Endothelial cell of umbilical vein (primary cell): ENCODE measurements around the gene MPND. TPM values are rescaled to one million over a fixed set of nuclear protein-coding genes. Genes with fewer than 3 reads are reported as not detected.

Experiments
- BruUV-seq: library from RNA; stranded (reverse); fragments of 400-500 nt; replicated peaks from 2 replicates; lab custom pipeline; 2021; lab: Mats Ljungman, UMichigan
- CTCF ChIA-PET: fragments of 300-600, 350-600 bp; sonication (Branson Sonifier 250); formaldehyde crosslinking; loops from one replicate; lab custom pipeline; 2021; ENCODE audit warnings: antibody characterized with exemption, inconsistent platforms; lab: Charles Lee
- POLR2A ChIA-PET: fragments of 300-600, 350-600 bp; sonication (Branson Sonifier 250); formaldehyde crosslinking; loops from one replicate; lab custom pipeline; 2021; ENCODE audit warnings: antibody characterized with exemption, inconsistent platforms; lab: Charles Lee
- DNase-seq: peaks from one replicate; pipeline ENCODE4 v3.0.0-alpha.2; 2011; ENCODE audit warnings: low read depth, low spot score
- FAIRE-seq: peaks from 2 replicates; lab custom pipeline; 2011; peaks lifted over from hg19 to GRCh38; lab: Jason Lieb, UNC
- H2AFZ ChIP-seq: 2 replicates; pipeline ENCODE4 v1.6.0; 2012; ENCODE audit warnings: low read depth, low read length, control low read depth, inconsistent platforms
- H3K27ac ChIP-seq: 2 replicates; pipeline ENCODE4 v1.5.1; 2011; ENCODE audit warnings: low read depth, mild to moderate bottlenecking, control low read depth, low read length, moderate library complexity; ENCODE audit not compliant: insufficient read depth
- H3K27me3 ChIP-seq, 2 experiments: 2 replicates each; pipeline versions ENCODE4 v1.6.0 to v1.6.1; 2011; ENCODE audit warnings: low read length in 2 of 2, mixed read lengths in 1 of 2; ENCODE audit not compliant: control insufficient read depth in 2 of 2, insufficient read depth in 2 of 2
- H3K36me3 ChIP-seq, 2 experiments: 2 replicates in 1 of 2; 3 replicates in 1 of 2; pipeline ENCODE4 v1.5.1; 2011; ENCODE audit warnings: low read length in 2 of 2, mild to moderate bottlenecking in 1 of 2, moderate library complexity in 1 of 2; ENCODE audit not compliant: control insufficient read depth in 2 of 2, insufficient read depth in 2 of 2; ENCODE audit errors: extremely low read depth in 1 of 2
- H3K4me1 ChIP-seq: 3 replicates; pipeline ENCODE4 v1.5.1; 2011; ENCODE audit warnings: mild to moderate bottlenecking, low read length; ENCODE audit not compliant: control insufficient read depth, insufficient read depth; ENCODE audit errors: extremely low read depth
- H3K4me2 ChIP-seq: 2 replicates; pipeline ENCODE4 v1.6.1; 2011; ENCODE audit warnings: low read length, control low read depth, mixed read lengths; ENCODE audit not compliant: insufficient read depth
- H3K4me3 ChIP-seq, 3 experiments: fragments of 200-600 bp in 1 of 3; sonication (generic), shearing (Covaris generic) in 1 of 3; replicated peaks in 1 of 3; 2 replicates each; pipeline ENCODE4 v1.5.1; 2011 to 2016; ENCODE audit warnings: control low read depth in 3 of 3, low read length in 3 of 3, mild to moderate bottlenecking in 2 of 3, inconsistent platforms in 1 of 3, low read depth in 1 of 3, moderate library complexity in 1 of 3; ENCODE audit not compliant: insufficient read depth in 1 of 3
- H3K79me2 ChIP-seq: 2 replicates; pipeline ENCODE4 v1.6.0; 2012; ENCODE audit warnings: low read length, inconsistent platforms; ENCODE audit not compliant: control insufficient read depth, insufficient read depth
- H3K9ac ChIP-seq: replicated peaks from 2 replicates; pipeline ENCODE3; 2011; ENCODE audit warnings: low read length, control low read depth; ENCODE audit not compliant: insufficient read depth; ENCODE audit errors: extremely low read depth
- H3K9me1 ChIP-seq: replicated peaks from 3 replicates; pipeline ENCODE4 v1.6.0; 2011; ENCODE audit warnings: mild to moderate bottlenecking, low read length; ENCODE audit not compliant: control insufficient read depth, insufficient read depth; ENCODE audit errors: extremely low read depth
- H3K9me3 ChIP-seq: replicated peaks from 2 replicates; pipeline ENCODE4 v1.5.1; 2012; ENCODE audit warnings: low read length, inconsistent platforms; ENCODE audit not compliant: control insufficient read depth, insufficient read depth
- H4K20me1 ChIP-seq: replicated peaks from 2 replicates; pipeline ENCODE3; 2011; ENCODE audit warnings: mild to moderate bottlenecking, low read length; ENCODE audit not compliant: control insufficient read depth, insufficient read depth; ENCODE audit errors: extremely low read depth
- CTCF ChIP-seq, 2 donors: IDR thresholded peaks; 1 replicate in 1 of 2; 2 replicates in 1 of 2; pipeline ENCODE4 v1.5.1; 2011; ENCODE audit warnings: low read length in 2 of 2, mild to moderate bottlenecking in 2 of 2, moderate library complexity in 2 of 2, control low read depth in 1 of 2, inconsistent platforms in 1 of 2, low read depth in 1 of 2; ENCODE audit not compliant: insufficient read depth in 1 of 2; ENCODE audit errors: extremely low read depth in 1 of 2
- EZH2 ChIP-seq: IDR thresholded peaks from 2 replicates; pipeline ENCODE4 v1.6.1; 2012; ENCODE audit warnings: borderline replicate concordance, low read depth, mild to moderate bottlenecking, moderate library complexity, low read length, inconsistent platforms; ENCODE audit not compliant: severe bottlenecking
- FOS ChIP-seq: IDR thresholded peaks from 2 replicates; pipeline ENCODE4 v1.6.1; 2011; ENCODE audit warnings: mild to moderate bottlenecking, low read length, moderate library complexity, borderline replicate concordance; ENCODE audit not compliant: insufficient read depth
- GATA2 ChIP-seq: IDR thresholded peaks from 2 replicates; pipeline ENCODE4 v1.7.0; 2011; ENCODE audit warnings: low read depth, mild to moderate bottlenecking, moderate library complexity, mixed read lengths, low read length; ENCODE audit not compliant: insufficient read length, insufficient read depth
- JUN ChIP-seq: IDR thresholded peaks from 2 replicates; pipeline ENCODE4 v1.6.1; 2011; ENCODE audit warnings: borderline replicate concordance, low read depth; ENCODE audit not compliant: insufficient read length, insufficient read depth
- MAX ChIP-seq: IDR thresholded peaks from 2 replicates; pipeline ENCODE4 v1.6.1; 2011; ENCODE audit not compliant: insufficient read depth, insufficient read length
- MYC ChIP-seq: IDR thresholded peaks from one replicate; pipeline ENCODE4 v1.6.1; 2011; ENCODE audit warnings: mild to moderate bottlenecking, low read depth, low read length
- POLR2A ChIP-seq: IDR thresholded peaks from 2 replicates; pipeline ENCODE4 v1.6.1; 2012; ENCODE audit warnings: low read depth, mild to moderate bottlenecking, control low read depth, low read length
- POLR2AphosphoS5 ChIP-seq: IDR thresholded peaks from 2 replicates; pipeline ENCODE4 v1.6.1; 2012; ENCODE audit warnings: low read depth, mild to moderate bottlenecking, control low read depth, low read length, moderate library complexity; ENCODE audit not compliant: insufficient read depth
- dilution Hi-C: fragments of 300-500 bp; cut with MboI; formaldehyde crosslinking; loops from one replicate; pipeline ENCODE4 v1.15.0; 2019; ENCODE audit warnings: low sequenced_read_pairs; ENCODE audit not compliant: extremely low pct_ligation_motif_present
- intact Hi-C: fragments of 100-400 bp; cut with micrococcal nuclease; formaldehyde crosslinking; loops from one replicate; pipeline ENCODE4 v1.10.0; 2022
- polyA plus RNA-seq, 4 experiments: library from polyadenylated mRNA; depleted of rRNA in 3 of 4; stranded (reverse) in 3 of 4; unstranded in 1 of 4; fragments of >200 nt; gene quantifications; 2 replicates each; pipeline versions ENCODE4 v1.2.1 to v1.2.3, GENCODE V29; 2011 to 2012; ENCODE audit warnings: missing spikeins in 1 of 4
- total RNA-seq: library from RNA; stranded (reverse); gene quantifications from 2 replicates; pipeline ENCODE4 v1.2.3, GENCODE V29; 2021

Gene MPND
- total and polyA plus RNA-seq, 2 donors (not counting 3 experiments of a cell fraction or from before 2014, with no cell fraction given), result 14.8 to 21.1 TPM

- Histone ChIP-seq H3K36me3 (peaks cover 5 to 45% of the 10 kb centered on the region in 2 experiments), H3K27me3 (no peaks in the 10 kb centered on the region), H3K4me1 (peaks cover 20% of the 10 kb centered on the region), H3K27ac (no peak overlapping the region), H3K9ac (no peak overlapping the region), H3K9me1 (no peaks in the 10 kb centered on the region), H3K9me3 (no peaks in the 10 kb centered on the region), H4K20me1 (no peaks in the 10 kb centered on the region), H3K4me2 (no peak overlapping the region), H2AFZ (no peak overlapping the region), H3K4me3 (no peak overlapping the region), H3K79me2 (peaks cover 52% of the 10 kb centered on the region)
- intact Hi-C loops, result no loop called here
- DNase-seq, result no peak
- FAIRE-seq, result no peak
- ChIA-PET POLR2A (no interaction called here), CTCF (interaction anchor here (1.5 to 1.7 kb wide), 3 partner anchors 15 to 33 kb away, joined by 4 to 9 read pairs (median 5); partner anchors contain the start of genes MPND and SH3GL1)
- BruUV-seq, result no TSS peak
- TF ChIP-seq CTCF (IDR thresholded peaks at IDR 0.05; ENCODE audit: extremely low read depth in 1 of 2, insufficient read depth in 1 of 2, low read depth in 1 of 2, low read length in 2 of 2) (no peak), JUN (no peak), MAX (no peak), GATA2 (no peak), FOS (no peak), EZH2 (no peak), POLR2A (no peak), MYC (no peak), POLR2AphosphoS5 (no peak)
- dilution Hi-C loops, result loop anchor here (10.0 kb wide), 1 partner anchor 47 kb away; no protein-coding TSS in a partner anchor
These were observed 24.4 kb downstream of the MPND start for GRCh38 chr19:4367781-4368127.
